ENCODE data around the gene GLCCI1. TPM values are rescaled to one million over a fixed set of nuclear protein-coding genes. Genes with fewer than 3 reads are reported as not detected.

The GLCCI1 gene
- total and polyA plus RNA-seq, 2 of the 13 experiments (the other 11 are each of a cell fraction or from before 2014, with no cell fraction given) = 1.3 to 1.7 TPM

- H2AFZ ChIP-seq (ENCODE audit: low read length) = no peak overlapping the region
- no peaks in the 10 kb centered on the region for H3K4me1 ChIP-seq (ENCODE audit: insufficient read depth, low read length)
- in situ Hi-C loops (cut with HindIII; ENCODE audit: extremely low pct_ligation_motif_present, low pct_unique_long_range_greater_than_20kb) = no loop called here
- intact Hi-C loops (cut with micrococcal nuclease; ENCODE audit: unreplicated experiment) = no loop called here
- H3K4me2 ChIP-seq (ENCODE audit: low read depth, low read length) = no peak overlapping the region
- no peak for TF ChIP-seq SP140L (CRISPR knock-in tag; IDR thresholded peaks at IDR 0.05; ENCODE audit: borderline replicate concordance)
- no peak for TF ChIP-seq ATF7 (IDR thresholded peaks at IDR 0.05)
- TF ChIP-seq ATF7 (CRISPR knock-in tag; IDR thresholded peaks at IDR 0.05) = no peak
- no peak for TF ChIP-seq REST (IDR thresholded peaks at IDR 0.05; ENCODE audit: borderline replicate concordance in 1 of 2, low read depth in 1 of 2, low read length in 2 of 2)
- no peak for TF ChIP-seq ZSCAN9 (CRISPR knock-in tag; IDR thresholded peaks at IDR 0.05; ENCODE audit: borderline replicate concordance)
- no peak for TF ChIP-seq CEBPZ (IDR thresholded peaks at IDR 0.05; ENCODE audit: low read length)
- TF ChIP-seq ZNF574 (CRISPR knock-in tag; IDR thresholded peaks at IDR 0.05) = no peak
- no peak for TF ChIP-seq AGO1 (IDR thresholded peaks at IDR 0.05; ENCODE audit: low read depth, low read length, poor library complexity, severe bottlenecking)
- no peak for TF ChIP-seq ZBTB43 (CRISPR knock-in tag; conservative IDR thresholded peaks at IDR 0.05)
- no peak for TF ChIP-seq ZNF24 (IDR thresholded peaks at IDR 0.05)
- 66% methylated on average over 2 of the region's 2 CpGs for WGBS (ENCODE audit: low lambda C conversion rate)
- BruUV-seq (replicated peaks) = no TSS peak
- FAIRE-seq = no peak
- no peaks in the 10 kb centered on the region for H4K20me1 ChIP-seq (ENCODE audit: insufficient read depth, low read length)
- no peaks in the 10 kb centered on the region for H3K36me3 ChIP-seq (replicated peaks in 1 of 2; ENCODE audit: control insufficient read depth in 1 of 2, insufficient read depth in 2 of 2, low read length in 2 of 2)
- no peak for ATAC-seq
- no peak for DNase-seq (ENCODE audit: low spot score)
- CTCF ChIA-PET (ENCODE audit: low intra/inter-chr PET ratio, low total read pairs) = no interaction called here
- no peak overlapping the region for H3K27ac ChIP-seq (ENCODE audit: extremely low read length, insufficient read depth, low read length)
- H3K4me3 ChIP-seq (replicated peaks in 1 of 3; ENCODE audit: insufficient read depth in 1 of 3, low read depth in 2 of 3, low read length in 3 of 3) = no peak overlapping the region
- no peaks in the 10 kb centered on the region for H3K27me3 ChIP-seq (ENCODE audit: control insufficient read depth in 1 of 2, insufficient read depth in 2 of 2, low read length in 2 of 2)
- no peak overlapping the region for H3K9ac ChIP-seq (ENCODE audit: insufficient read depth, low read depth, low read length)
- H3K79me2 ChIP-seq (ENCODE audit: insufficient read depth, low read length) = no peaks in the 10 kb centered on the region
- POLR2A ChIA-PET = no interaction called here
- no peaks in the 10 kb centered on the region for H3K9me3 ChIP-seq (ENCODE audit: low read length)
Measured at GRCh38 chr7:7957513-7957912, 11.1 kb upstream of the GLCCI1 start.
